Glutamatergic neuron (in vitro differentiated cells): ENCODE data around the gene SPAG5. TPM values are rescaled to one million over a fixed set of nuclear protein-coding genes. Genes with fewer than 3 reads are reported as not detected.

Experiments
- DNase-seq: peaks from one replicate; pipeline ENCODE4 v3.0.0; 2022
- H3K27ac Mint-ChIP-seq: one replicate; pipeline ENCODE4 v1.8.0; 2020; ENCODE audit warnings: mild to moderate bottlenecking, mixed read lengths, inconsistent platforms; ENCODE audit not compliant: unreplicated experiment
- H3K27me3 Mint-ChIP-seq: one replicate; pipeline ENCODE4 v1.8.0; 2020; ENCODE audit warnings: mild to moderate bottlenecking, moderate library complexity, mixed read lengths, inconsistent platforms; ENCODE audit not compliant: unreplicated experiment
- H3K36me3 Mint-ChIP-seq: one replicate; pipeline ENCODE4 v1.8.0; 2020; ENCODE audit warnings: mild to moderate bottlenecking, mixed read lengths, inconsistent platforms; ENCODE audit not compliant: unreplicated experiment
- H3K4me1 Mint-ChIP-seq: one replicate; pipeline ENCODE4 v1.8.0; 2020; ENCODE audit warnings: mild to moderate bottlenecking, low read depth, mixed read lengths, inconsistent platforms; ENCODE audit not compliant: unreplicated experiment
- H3K4me3 Mint-ChIP-seq: one replicate; pipeline ENCODE4 v1.8.0; 2020; ENCODE audit warnings: mild to moderate bottlenecking, mixed read lengths, inconsistent platforms; ENCODE audit not compliant: unreplicated experiment
- H3K9me3 Mint-ChIP-seq: one replicate; pipeline ENCODE4 v1.8.0; 2020; ENCODE audit warnings: mild to moderate bottlenecking, moderate library complexity, mixed read lengths, inconsistent platforms; ENCODE audit not compliant: unreplicated experiment
- CTCF ChIP-seq: fragments of 200-600 bp; sonication (generic); IDR thresholded peaks from one replicate; pipeline ENCODE4 v1.5.0; 2021; ENCODE audit not compliant: partially characterized antibody, unreplicated experiment
- total RNA-seq: library from RNA; stranded (reverse); fragmentation: NEBNext Ultra II Directional; extraction: Animal tissue kit (Norgen Biotek cat#: 25700); gene quantifications from one replicate; pipeline ENCODE4 v1.2.1, GENCODE V29; 2021; ENCODE audit not compliant: unreplicated experiment

The SPAG5 gene
- total RNA-seq, 1 donor from 2014 or later, result 31.5 TPM

- no peak for TF ChIP-seq CTCF
- no peaks in the 10 kb centered on the region for H3K4me1 Mint-ChIP-seq
- DNase-seq, result no peak
- no peaks in the 10 kb centered on the region for H3K36me3 Mint-ChIP-seq
- no peak overlapping the region for H3K27ac Mint-ChIP-seq
- peaks cover 2% of the 10 kb centered on the region for H3K27me3 Mint-ChIP-seq
- H3K4me3 Mint-ChIP-seq, result no peak overlapping the region
- H3K9me3 Mint-ChIP-seq, result no peaks in the 10 kb centered on the region
Observed at GRCh38 chr17:28634206-28634865, 35.5 kb upstream of the SPAG5 start.

GRCh38 chr17:28626818-28627217 is 28.0 kb upstream of the SPAG5 start:
- H3K4me1 Mint-ChIP-seq, result no peaks in the 10 kb centered on the region
- H3K4me3 Mint-ChIP-seq, result no peak overlapping the region
- DNase-seq, result no peak
- TF ChIP-seq CTCF, result no peak
- H3K36me3 Mint-ChIP-seq, result peaks cover 5% of the 10 kb centered on the region
- H3K27ac Mint-ChIP-seq, result no peak overlapping the region
- no peaks in the 10 kb centered on the region for H3K27me3 Mint-ChIP-seq
- H3K9me3 Mint-ChIP-seq, result no peaks in the 10 kb centered on the region

- Mint-ChIP-seq H3K36me3 (peaks cover 5% of the 10 kb centered on the region), H3K4me1 (no peaks in the 10 kb centered on the region), H3K27ac (no peak overlapping the region), H3K9me3 (no peaks in the 10 kb centered on the region), H3K27me3 (no peaks in the 10 kb centered on the region), H3K4me3 (no peak overlapping the region)
- no peak for DNase-seq
- TF ChIP-seq CTCF, result no peak
Observed at GRCh38 chr17:28624148-28624547, 25.3 kb upstream of the SPAG5 start.

- peaks cover 5% of the 10 kb centered on the region for H3K36me3 Mint-ChIP-seq
- no peaks in the 10 kb centered on the region for H3K9me3 Mint-ChIP-seq
- H3K4me1 Mint-ChIP-seq, result no peaks in the 10 kb centered on the region
- H3K27ac Mint-ChIP-seq, result no peak overlapping the region
- H3K4me3 Mint-ChIP-seq, result no peak overlapping the region
- H3K27me3 Mint-ChIP-seq, result no peaks in the 10 kb centered on the region
- DNase-seq, result no peak
- no peak for TF ChIP-seq CTCF
Observed at GRCh38 chr17:28623696-28624095, 24.9 kb upstream of the SPAG5 start.

GRCh38 chr17:28622186-28622585 is 23.4 kb upstream of the SPAG5 start:
- TF ChIP-seq CTCF, result no peak
- no peaks in the 10 kb centered on the region for H3K4me1 Mint-ChIP-seq
- no peak overlapping the region for H3K27ac Mint-ChIP-seq
- no peaks in the 10 kb centered on the region for H3K36me3 Mint-ChIP-seq
- no peak overlapping the region for H3K4me3 Mint-ChIP-seq
- DNase-seq, result no peak
- no peaks in the 10 kb centered on the region for H3K27me3 Mint-ChIP-seq
- no peaks in the 10 kb centered on the region for H3K9me3 Mint-ChIP-seq
